Effector CD8-positive, alpha-beta T cell (primary cell): ENCODE data around the gene NFIL3.
"Not testable (repeated sequence)": the region's sequence is repeated elsewhere in the genome, so short reads cannot be mapped to it uniquely, and the experiment has no call there.

Experiments
- DNase-seq: peaks from one replicate; lab custom pipeline; 2025; lab: John Stamatoyannopoulos, UW
- total RNA-seq, 4 experiments: gene quantifications; one replicate each; lab custom pipeline; 2026; lab: John Stamatoyannopoulos, UW

NFIL3 gene, protein sequence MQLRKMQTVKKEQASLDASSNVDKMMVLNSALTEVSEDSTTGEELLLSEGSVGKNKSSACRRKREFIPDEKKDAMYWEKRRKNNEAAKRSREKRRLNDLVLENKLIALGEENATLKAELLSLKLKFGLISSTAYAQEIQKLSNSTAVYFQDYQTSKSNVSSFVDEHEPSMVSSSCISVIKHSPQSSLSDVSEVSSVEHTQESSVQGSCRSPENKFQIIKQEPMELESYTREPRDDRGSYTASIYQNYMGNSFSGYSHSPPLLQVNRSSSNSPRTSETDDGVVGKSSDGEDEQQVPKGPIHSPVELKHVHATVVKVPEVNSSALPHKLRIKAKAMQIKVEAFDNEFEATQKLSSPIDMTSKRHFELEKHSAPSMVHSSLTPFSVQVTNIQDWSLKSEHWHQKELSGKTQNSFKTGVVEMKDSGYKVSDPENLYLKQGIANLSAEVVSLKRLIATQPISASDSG
- 6.0 to 39.4 (median 12.4) reads per million in 4 experiments for total RNA-seq

GRCh38 chr9:91423785-91424402 lies at the start of gene NFIL3:
TSS of gene NFIL3 (minus strand) at chr9:91423832. CDS start at chr9:91410734, 13,098 bp downstream.
- peak; percentile 26 for DNase-seq

DNA sequence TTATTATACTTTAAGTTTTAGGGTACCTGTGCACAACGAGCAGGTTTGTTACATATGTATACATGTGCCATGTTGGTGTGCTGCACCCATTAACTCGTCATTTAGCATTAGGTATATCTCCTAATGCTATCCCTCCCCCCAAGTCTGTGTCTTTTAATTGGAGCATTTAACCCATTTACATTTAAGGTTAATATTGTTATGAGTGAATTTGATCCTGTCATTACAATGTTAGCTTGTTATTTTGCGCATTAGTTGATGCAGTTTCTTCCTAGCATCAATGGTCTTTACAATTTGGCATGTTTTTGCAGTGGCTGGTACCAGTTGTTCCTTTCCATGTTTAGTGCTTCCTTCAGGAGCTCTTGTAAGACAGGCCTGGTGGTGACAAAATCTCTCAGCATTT lies 47.9 kb upstream of the NFIL3 start:
- not testable (repeated sequence) for DNase-seq

DNA sequence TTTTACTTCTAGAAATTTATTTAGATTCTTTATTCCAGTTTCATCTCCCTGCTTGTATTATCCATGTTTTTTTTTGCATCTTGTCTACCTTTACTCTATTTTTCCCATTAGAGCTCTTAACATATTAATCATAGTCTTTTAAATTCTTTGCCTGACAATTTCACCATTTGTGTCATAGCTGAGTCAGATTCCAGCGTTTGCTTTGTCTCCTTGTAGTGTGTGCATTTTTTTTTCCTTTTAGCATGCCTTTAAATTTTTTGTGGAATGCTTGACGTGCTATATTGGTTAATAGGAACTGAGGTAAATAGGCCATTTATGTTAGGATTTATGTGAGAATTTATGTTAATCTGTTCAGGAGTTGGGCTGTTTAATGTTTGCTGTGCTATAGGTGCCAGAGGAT lies 41.8 kb upstream of the NFIL3 start:
- no peak for DNase-seq

DNA sequence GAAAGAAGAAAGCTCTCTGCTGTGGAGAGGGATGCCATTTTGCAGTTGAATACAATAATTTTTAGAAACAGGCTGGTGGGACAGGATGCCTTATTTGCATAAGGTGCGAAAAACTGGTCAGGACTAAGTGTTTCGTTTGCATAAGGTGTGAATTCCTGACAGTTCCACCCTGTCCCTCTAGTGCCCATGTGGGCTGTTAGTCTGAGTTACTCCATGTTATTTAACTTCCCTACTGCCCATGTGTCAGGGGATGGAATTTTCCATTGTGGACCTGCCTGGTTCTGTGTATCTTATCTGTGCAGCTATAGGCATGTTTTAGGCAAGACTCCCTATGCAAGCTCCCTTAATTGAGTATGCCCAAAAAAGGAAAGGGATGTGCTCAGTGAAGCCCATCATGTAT lies 35.3 kb upstream of the NFIL3 start:
- no peak for DNase-seq

GRCh38 chr9:91452844-91453243 lies 29.2 kb upstream of the NFIL3 start:
- no peak for DNase-seq

GRCh38 chr9:91451431-91452270 lies 28.0 kb upstream of the NFIL3 start:
- no peak for DNase-seq

- no peak for DNase-seq
Observed at GRCh38 chr9:91445135-91445534, 21.5 kb upstream of the NFIL3 start.

- no peak for DNase-seq
Observed at GRCh38 chr9:91443994-91444392, 20.4 kb upstream of the NFIL3 start.

- no peak for DNase-seq
Observed at GRCh38 chr9:91443321-91443993, 19.8 kb upstream of the NFIL3 start.

DNA sequence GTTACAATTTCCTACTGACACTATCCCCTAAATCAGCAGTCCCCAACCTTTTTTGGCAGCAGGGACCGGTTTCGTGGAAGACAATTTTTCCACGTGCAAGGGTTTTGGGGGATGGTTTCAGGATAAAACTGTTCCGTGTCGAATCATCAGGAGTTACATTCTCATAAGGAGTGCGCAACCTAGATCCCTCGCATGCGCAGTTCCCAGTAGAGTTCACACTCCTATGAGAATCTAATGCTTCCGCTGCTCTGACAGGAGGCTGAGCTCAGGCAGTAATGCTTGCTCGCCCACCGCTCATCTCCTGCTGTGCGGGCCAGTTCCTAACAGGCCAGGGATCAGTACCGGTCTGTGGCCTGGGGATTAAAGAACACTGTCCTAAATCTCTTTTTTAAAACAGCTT lies 13.2 kb upstream of the NFIL3 start:
- DNase-seq: no peak

- DNase-seq: no peak
Observed at GRCh38 chr9:91433180-91433579, 9.5 kb upstream of the NFIL3 start.

GRCh38 chr9:91431485-91431884 lies 7.9 kb upstream of the NFIL3 start:
- no peak for DNase-seq

GRCh38 chr9:91429501-91429900 lies 5.9 kb upstream of the NFIL3 start:
- DNase-seq: no peak

- no peak for DNase-seq
Observed at GRCh38 chr9:91428927-91429351, 5.3 kb upstream of the NFIL3 start.

GRCh38 chr9:91428436-91428835 lies 4.8 kb upstream of the NFIL3 start:
- DNase-seq: no peak

DNA sequence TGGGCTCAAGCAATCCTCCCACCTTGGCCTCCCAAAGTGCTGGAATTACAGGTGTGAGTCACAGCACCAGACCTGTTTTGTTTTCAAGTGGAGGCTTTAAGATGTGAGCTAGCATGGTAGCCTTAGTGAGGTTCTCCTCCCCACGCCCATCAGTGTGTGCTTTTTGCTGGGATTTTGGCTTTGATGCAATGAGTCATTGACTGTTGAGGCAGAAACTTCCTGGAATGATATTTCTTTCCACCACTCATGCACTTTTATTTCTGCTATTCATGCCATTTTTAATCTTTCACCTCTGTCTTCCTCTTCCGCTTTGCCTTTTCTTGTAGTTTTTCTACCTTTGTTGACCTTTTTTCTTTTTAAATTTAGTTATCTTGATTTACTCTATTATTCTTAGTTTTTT lies 4.2 kb upstream of the NFIL3 start:
- no peak for DNase-seq

DNA sequence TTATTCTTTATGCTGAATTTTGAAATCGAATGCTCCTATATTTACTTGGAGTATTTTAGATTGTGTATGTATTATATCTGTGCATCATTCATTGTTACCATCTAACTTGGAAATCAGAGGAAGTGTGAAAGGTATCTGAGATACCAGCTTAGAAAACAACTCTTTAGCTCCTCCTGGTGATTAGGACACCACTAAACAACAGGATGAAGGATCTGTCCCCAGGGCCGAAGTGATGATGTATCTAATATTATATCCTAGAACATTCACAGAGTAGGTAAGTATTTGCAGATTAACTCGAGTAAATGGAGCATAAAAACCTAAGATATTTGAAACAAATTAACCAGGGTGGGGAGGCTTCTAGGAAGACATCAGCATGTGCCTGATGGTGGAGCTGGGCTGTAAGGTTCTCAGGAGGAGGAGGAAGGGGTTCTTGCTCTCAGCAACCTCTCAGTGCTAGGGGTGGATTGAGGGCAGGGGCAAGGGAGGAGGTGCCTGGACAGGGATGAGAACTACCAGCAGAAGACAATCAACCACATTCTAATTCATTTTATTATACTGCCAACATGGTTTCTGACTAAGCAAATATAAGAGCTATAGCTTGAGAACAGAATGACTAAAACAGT lies 2.6 kb upstream of the NFIL3 start:
- DNase-seq: no peak

GRCh38 chr9:91425271-91425670 lies 1.6 kb upstream of the NFIL3 start:
- no peak for DNase-seq

- DNase-seq: peak; percentile 25
Observed at GRCh38 chr9:91424403-91425176, 958 bp upstream of the NFIL3 start.
